D341Med (cell line): ENCODE data around the gene MOCOS.
"Not testable (repeated sequence)": the region's sequence is repeated elsewhere in the genome, so short reads cannot be mapped to it uniquely, and the experiment has no call there.

ENCODE experiments used
- DNase-seq: peaks from one replicate; pipeline ENCODE4 v3.0.0; 2012; ENCODE audit warnings: low spot score

Gene MOCOS

GRCh38 chr18:36187193-36187825 lies at the start of gene MOCOS:
Gene MOCOS, plus strand, starts transcription at chr18:36187497. Its CDS starts 43 bp downstream, at chr18:36187540.
- peak; percentile 80 for DNase-seq

GRCh38 chr18:36139245-36139644 lies 48.1 kb upstream of the MOCOS start:
- DNase-seq = no peak

GRCh38 chr18:36141576-36141975 lies 45.7 kb upstream of the MOCOS start:
- no peak for DNase-seq

- DNase-seq = no peak
Measured at GRCh38 chr18:36142751-36143150, 44.5 kb upstream of the MOCOS start.

GRCh38 chr18:36143391-36143790 lies 43.9 kb upstream of the MOCOS start:
- no peak for DNase-seq

- DNase-seq = no peak
Measured at GRCh38 chr18:36149514-36150289, 37.6 kb upstream of the MOCOS start.

GRCh38 chr18:36152781-36153180 lies 34.5 kb upstream of the MOCOS start:
- no peak for DNase-seq

- no peak for DNase-seq
Measured at GRCh38 chr18:36153203-36153602, 34.1 kb upstream of the MOCOS start.

- DNase-seq = no peak
Measured at GRCh38 chr18:36153771-36154170, 33.5 kb upstream of the MOCOS start.

- DNase-seq = no peak
Measured at GRCh38 chr18:36155851-36156757, 31.2 kb upstream of the MOCOS start.

- no peak for DNase-seq
Measured at GRCh38 chr18:36157441-36157840, 29.9 kb upstream of the MOCOS start.

- no peak for DNase-seq
Measured at GRCh38 chr18:36158266-36158867, 28.9 kb upstream of the MOCOS start.

GRCh38 chr18:36160959-36161371 lies 26.3 kb upstream of the MOCOS start:
- DNase-seq = no peak

- DNase-seq = no peak
Measured at GRCh38 chr18:36162981-36163380, 24.3 kb upstream of the MOCOS start.

- no peak for DNase-seq
Measured at GRCh38 chr18:36167692-36168218, 19.5 kb upstream of the MOCOS start.

- not testable (repeated sequence) for DNase-seq
Measured at GRCh38 chr18:36168296-36168695, 19.0 kb upstream of the MOCOS start.

- DNase-seq = no peak
Measured at GRCh38 chr18:36169938-36170337, 17.4 kb upstream of the MOCOS start.

- no peak for DNase-seq
Measured at GRCh38 chr18:36175481-36175880, 11.8 kb upstream of the MOCOS start.

- no peak for DNase-seq
Measured at GRCh38 chr18:36176177-36176584, 11.1 kb upstream of the MOCOS start.

- DNase-seq = no peak
Measured at GRCh38 chr18:36176711-36177110, 10.6 kb upstream of the MOCOS start.

GRCh38 chr18:36177913-36178312 lies 9.4 kb upstream of the MOCOS start:
- no peak for DNase-seq
